PFSK-1 (cell line): ENCODE data around the gene OSTF1.

Experiments
- FOXP2 ChIP-seq: optimal IDR thresholded peaks from 2 replicates; pipeline ENCODE3; 2011; ENCODE audit warnings: borderline replicate concordance, control low read depth, inconsistent platforms; ENCODE audit not compliant: insufficient read depth; ENCODE audit errors: extremely low read length, extremely low read depth
- POLR2AphosphoS5 ChIP-seq: IDR thresholded peaks from 2 replicates; pipeline ENCODE4 v1.6.1; 2012; ENCODE audit warnings: low read depth, mild to moderate bottlenecking, control low read depth, low read length, moderate library complexity
- SIN3A ChIP-seq: IDR thresholded peaks from 2 replicates; pipeline ENCODE4 v1.6.1; 2012; ENCODE audit warnings: mild to moderate bottlenecking, low read length, moderate library complexity, borderline replicate concordance; ENCODE audit not compliant: insufficient read depth
- TAF1 ChIP-seq: IDR thresholded peaks from 2 replicates; pipeline ENCODE4 v1.6.1; 2012; ENCODE audit warnings: low read length, control low read depth, borderline replicate concordance; ENCODE audit not compliant: insufficient read depth
- TF ChIP-seq, protein P1 (sequence below), 2 experiments: IDR thresholded peaks; 2 replicates each; pipeline versions ENCODE4 v1.6.1 to v1.8.0; 2011 to 2012; ENCODE audit warnings: low read depth in 2 of 2, low read length in 2 of 2, control low read depth in 1 of 2, inconsistent platforms in 1 of 2, mild to moderate bottlenecking in 1 of 2, moderate library complexity in 1 of 2; ENCODE audit not compliant: insufficient read depth in 1 of 2

OSTF1 gene

DNA sequence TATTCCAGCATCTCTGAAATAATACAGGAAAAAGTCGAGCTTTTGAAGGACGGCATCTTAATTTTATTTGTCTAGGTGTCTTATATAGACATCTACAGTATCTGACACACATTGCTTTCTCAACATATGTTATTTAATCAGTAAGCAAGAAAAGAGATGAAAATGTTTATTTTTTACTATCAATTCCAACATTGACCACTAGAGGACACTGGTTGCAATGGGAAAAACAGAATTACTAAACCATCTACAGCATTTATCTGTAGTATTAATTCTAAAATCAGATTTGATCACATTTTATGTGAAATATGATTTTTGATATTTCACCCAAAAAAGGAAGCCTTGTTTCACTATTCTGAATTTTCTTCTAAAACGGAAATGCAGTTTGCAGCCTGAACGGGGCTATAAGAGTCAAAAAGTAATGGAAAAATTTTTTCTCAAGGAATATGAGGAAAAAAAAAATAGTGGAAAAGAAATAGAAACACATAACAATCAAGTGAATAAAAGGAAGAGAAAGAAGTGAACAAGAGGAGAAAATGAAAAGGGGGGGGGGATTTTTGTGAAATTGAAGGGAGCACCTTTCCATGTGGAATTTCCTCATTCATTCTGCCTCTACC lies 98.6 kb downstream of the OSTF1 start:
- TF ChIP-seq, protein P1, sequence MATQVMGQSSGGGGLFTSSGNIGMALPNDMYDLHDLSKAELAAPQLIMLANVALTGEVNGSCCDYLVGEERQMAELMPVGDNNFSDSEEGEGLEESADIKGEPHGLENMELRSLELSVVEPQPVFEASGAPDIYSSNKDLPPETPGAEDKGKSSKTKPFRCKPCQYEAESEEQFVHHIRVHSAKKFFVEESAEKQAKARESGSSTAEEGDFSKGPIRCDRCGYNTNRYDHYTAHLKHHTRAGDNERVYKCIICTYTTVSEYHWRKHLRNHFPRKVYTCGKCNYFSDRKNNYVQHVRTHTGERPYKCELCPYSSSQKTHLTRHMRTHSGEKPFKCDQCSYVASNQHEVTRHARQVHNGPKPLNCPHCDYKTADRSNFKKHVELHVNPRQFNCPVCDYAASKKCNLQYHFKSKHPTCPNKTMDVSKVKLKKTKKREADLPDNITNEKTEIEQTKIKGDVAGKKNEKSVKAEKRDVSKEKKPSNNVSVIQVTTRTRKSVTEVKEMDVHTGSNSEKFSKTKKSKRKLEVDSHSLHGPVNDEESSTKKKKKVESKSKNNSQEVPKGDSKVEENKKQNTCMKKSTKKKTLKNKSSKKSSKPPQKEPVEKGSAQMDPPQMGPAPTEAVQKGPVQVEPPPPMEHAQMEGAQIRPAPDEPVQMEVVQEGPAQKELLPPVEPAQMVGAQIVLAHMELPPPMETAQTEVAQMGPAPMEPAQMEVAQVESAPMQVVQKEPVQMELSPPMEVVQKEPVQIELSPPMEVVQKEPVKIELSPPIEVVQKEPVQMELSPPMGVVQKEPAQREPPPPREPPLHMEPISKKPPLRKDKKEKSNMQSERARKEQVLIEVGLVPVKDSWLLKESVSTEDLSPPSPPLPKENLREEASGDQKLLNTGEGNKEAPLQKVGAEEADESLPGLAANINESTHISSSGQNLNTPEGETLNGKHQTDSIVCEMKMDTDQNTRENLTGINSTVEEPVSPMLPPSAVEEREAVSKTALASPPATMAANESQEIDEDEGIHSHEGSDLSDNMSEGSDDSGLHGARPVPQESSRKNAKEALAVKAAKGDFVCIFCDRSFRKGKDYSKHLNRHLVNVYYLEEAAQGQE (IDR thresholded peaks at IDR 0.05; ENCODE audit: insufficient read depth in 1 of 2, low read depth in 2 of 2, low read length in 2 of 2), result no peak
- TF ChIP-seq POLR2AphosphoS5 (no peak), FOXP2 (no peak), TAF1 (no peak), SIN3A (no peak)

GRCh38 chr9:75188756-75189155 lies 100.4 kb downstream of the OSTF1 start:
- no peak for TF ChIP-seq TAF1
- TF ChIP-seq FOXP2, result no peak
- TF ChIP-seq, protein P1 (IDR thresholded peaks at IDR 0.05; ENCODE audit: insufficient read depth in 1 of 2, low read depth in 2 of 2, low read length in 2 of 2), result no peak
- TF ChIP-seq POLR2AphosphoS5, result no peak

DNA sequence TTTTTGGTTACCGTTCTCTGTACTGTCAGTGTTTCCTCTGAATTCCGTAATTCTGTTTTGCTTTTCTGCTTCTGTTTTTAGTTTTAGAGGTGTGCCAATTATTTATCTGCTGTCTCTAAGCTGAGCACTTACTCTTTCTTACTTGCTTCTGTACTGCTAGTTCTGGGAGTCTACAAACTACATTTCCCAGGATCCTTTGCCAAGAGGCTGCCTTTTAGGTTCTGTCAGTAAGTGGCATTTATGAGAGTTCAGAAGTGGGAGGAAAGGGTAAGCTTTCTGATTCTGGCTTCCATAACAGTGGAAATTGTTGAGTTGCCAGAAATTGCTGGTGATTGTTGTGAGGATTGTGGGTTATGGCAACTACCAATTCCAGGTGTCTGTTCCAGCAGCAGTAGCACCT lies 102.4 kb downstream of the OSTF1 start:
- TF ChIP-seq POLR2AphosphoS5, result no peak
- no peak for TF ChIP-seq FOXP2
- TF ChIP-seq SIN3A, result no peak
- TF ChIP-seq, protein P1 (IDR thresholded peaks at IDR 0.05; ENCODE audit: insufficient read depth in 1 of 2, low read depth in 2 of 2, low read length in 2 of 2), result no peak
- no peak for TF ChIP-seq TAF1
